ENCODE measurements around the gene FIBCD1.

FIBCD1 gene

GRCh38 chr9:130930804-130931349, 8.2 kb downstream of the FIBCD1 start:
- Histone ChIP-seq H3K36me3 (ENCODE audit: control insufficient read depth, insufficient read depth, low read length) (no peaks in the 10 kb centered on the region), H3K9me3 (ENCODE audit: control insufficient read depth, low read length) (no peaks in the 10 kb centered on the region), H3K27me3 (ENCODE audit: control insufficient read depth, insufficient read depth, low read length, poor library complexity, severe bottlenecking) (peaks cover 25% of the 10 kb centered on the region), H3K4me3 (ENCODE audit: insufficient read depth, low read depth, low read length) (no peak overlapping the region), H3K4me1 (ENCODE audit: control insufficient read depth, insufficient read depth, low read length) (peaks cover 9% of the 10 kb centered on the region), H3K27ac (ENCODE audit: insufficient read depth, low read depth, low read length, poor library complexity, severe bottlenecking) (no peak overlapping the region)
- 90 to 93% methylated on average over 15 of the region's 15 CpGs for WGBS, 2 experiments

DNA sequence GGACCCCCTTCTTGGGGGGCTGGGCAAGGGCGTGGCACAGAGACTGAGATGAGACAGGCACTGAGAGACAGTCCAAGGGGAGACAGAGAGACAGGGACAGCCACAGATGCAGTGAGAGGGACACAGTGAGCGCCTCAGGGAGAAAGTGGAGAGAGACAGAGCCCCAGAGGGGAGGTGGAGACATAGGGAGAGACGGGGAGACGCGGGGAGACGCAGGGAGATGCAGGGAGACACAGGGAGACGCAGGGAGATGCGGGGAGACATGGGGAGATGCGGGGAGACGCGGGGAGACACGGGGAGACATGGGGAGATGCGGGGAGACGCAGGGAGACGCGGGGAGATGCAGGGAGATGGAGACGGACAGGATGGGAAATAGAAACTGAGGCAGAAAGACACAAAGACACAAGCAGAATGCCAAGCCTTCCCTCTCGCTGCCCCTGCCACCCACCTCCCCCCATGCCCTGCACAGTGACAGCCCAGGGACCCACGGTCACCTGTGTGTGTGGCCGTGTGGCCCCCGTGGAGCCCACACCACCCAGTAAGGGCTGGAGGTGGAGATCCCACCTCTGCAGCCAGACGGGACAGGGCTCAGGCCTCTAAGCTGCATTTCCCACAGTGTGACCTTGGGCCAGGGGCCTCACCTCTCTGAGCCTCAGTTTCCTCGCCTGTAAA, 8.8 kb downstream of the FIBCD1 start:
- peaks cover 25% of the 10 kb centered on the region for H3K27me3 ChIP-seq (ENCODE audit: control insufficient read depth, insufficient read depth, low read length, poor library complexity, severe bottlenecking)

DNA sequence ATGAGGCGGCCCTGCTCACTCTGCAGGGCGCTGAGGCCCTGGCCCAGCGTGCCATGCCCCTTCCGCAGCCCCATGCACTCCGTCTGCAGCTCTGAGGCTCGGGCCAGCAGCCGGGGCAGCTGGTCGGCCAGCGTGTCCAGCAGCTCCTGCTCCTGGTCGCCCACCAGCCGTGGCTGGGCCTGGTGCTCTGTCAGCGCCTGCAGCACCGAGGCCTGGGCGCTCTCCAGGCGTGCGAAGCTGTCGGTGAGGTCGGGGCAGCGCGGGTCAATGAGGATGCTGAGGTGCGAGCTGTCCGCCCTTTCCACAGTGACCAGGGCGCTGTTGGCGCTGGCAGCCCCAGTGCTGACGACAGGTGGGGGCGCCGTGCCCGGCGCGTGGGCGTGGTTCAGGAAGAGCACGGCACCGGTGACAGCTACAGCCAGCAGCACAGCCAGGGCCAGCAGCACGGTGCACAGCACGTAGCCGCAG, 9.4 kb downstream of the FIBCD1 start:
- Histone ChIP-seq H3K27me3 (ENCODE audit: control insufficient read depth, insufficient read depth, low read length, poor library complexity, severe bottlenecking) (peaks cover 25% of the 10 kb centered on the region), H3K36me3 (ENCODE audit: control insufficient read depth, insufficient read depth, low read length) (no peaks in the 10 kb centered on the region)
- WGBS, 2 experiments: 91 to 93% methylated on average over 36 of the region's 36 CpGs

More for the DNA sequence above, 8.8 kb downstream of the FIBCD1 start:
- Histone ChIP-seq H3K4me1 (ENCODE audit: control insufficient read depth, insufficient read depth, low read length) (peaks cover 7% of the 10 kb centered on the region), H3K4me3 (ENCODE audit: insufficient read depth, low read depth, low read length) (no peak overlapping the region), H3K9me3 (ENCODE audit: control insufficient read depth, low read length) (no peaks in the 10 kb centered on the region), H3K27ac (ENCODE audit: insufficient read depth, low read depth, low read length, poor library complexity, severe bottlenecking) (no peak overlapping the region), H3K36me3 (ENCODE audit: control insufficient read depth, insufficient read depth, low read length) (no peaks in the 10 kb centered on the region)
- 89 to 91% methylated on average over 23 of the region's 23 CpGs for WGBS, 2 experiments

DNA sequence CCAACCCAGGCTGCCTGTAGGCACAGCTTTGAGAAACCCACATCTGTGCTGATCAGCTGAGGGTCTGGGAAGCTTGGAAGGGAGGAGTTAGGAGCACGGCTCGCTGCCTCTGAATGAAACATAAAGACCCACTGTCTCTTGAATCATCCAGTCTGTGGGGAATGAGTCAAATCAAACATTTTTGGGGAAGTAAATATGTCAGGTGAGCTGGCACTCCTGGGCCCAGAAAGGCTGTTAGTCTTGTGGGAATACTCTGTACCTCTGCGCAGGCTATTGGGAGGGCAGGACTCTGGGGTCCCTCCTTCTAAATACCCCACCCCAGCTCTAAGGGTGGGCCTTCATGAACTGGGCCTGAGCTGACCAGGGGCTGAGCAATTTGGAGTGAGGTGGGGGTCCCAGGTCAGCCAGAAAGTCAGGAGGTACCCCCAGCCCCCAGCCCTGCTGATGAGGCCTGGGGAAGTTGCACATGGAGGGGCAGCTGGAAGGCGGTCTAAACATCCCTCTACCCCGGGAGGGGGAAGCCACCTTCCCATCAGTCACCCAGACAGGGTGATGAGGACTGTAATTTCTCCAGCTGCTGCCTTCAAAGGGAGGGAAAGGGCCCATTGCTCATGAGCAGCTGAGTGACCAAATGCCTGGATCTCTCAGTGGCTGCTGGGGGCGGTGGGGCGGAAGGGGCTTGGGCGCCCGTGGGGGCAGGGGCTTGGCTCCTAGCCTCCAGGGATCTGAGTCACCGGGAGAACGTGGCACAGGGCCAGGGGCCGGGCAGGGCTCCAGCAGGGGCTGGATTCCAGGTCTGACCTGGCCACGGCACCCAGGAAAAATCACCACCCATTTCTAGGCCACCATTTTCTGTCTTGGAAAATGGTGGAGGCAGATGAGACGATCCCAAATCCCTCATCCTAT, 10.8 kb downstream of the FIBCD1 start:
- Histone ChIP-seq H3K4me3 (ENCODE audit: insufficient read depth, low read depth, low read length) (no peak overlapping the region), H3K27me3 (ENCODE audit: control insufficient read depth, insufficient read depth, low read length, poor library complexity, severe bottlenecking) (peaks cover 15% of the 10 kb centered on the region), H3K27ac (ENCODE audit: insufficient read depth, low read depth, low read length, poor library complexity, severe bottlenecking) (no peak overlapping the region), H3K9me3 (ENCODE audit: control insufficient read depth, low read length) (no peaks in the 10 kb centered on the region), H3K36me3 (ENCODE audit: control insufficient read depth, insufficient read depth, low read length) (no peaks in the 10 kb centered on the region), H3K4me1 (ENCODE audit: control insufficient read depth, insufficient read depth, low read length) (peaks cover 5% of the 10 kb centered on the region)
- WGBS, 2 experiments: 78 to 81% methylated on average over 14 of the region's 14 CpGs

More for the DNA sequence above, 9.4 kb downstream of the FIBCD1 start:
- Histone ChIP-seq H3K27ac (ENCODE audit: insufficient read depth, low read depth, low read length, poor library complexity, severe bottlenecking) (no peak overlapping the region), H3K9me3 (ENCODE audit: control insufficient read depth, low read length) (no peaks in the 10 kb centered on the region), H3K4me3 (ENCODE audit: insufficient read depth, low read depth, low read length) (no peak overlapping the region), H3K4me1 (ENCODE audit: control insufficient read depth, insufficient read depth, low read length) (peaks cover 7% of the 10 kb centered on the region)

DNA sequence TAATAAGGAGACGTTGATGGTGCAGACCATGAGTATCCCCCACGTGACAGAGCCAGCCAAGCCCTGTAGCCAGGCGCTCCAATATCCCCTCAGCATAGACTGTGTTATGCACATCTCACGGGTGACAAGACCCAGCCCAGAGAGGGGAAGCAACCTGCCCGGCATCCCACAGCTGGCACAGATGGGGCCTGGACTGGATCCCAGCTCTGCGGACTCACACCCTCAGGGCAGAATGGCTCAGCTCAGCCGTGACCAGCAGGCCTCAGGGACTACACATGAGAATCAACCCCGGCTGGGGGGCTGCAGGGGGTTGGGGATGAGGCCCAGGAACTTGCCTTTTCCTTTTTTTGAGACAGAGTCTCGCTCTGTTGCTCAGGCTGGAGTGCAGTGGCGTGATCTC, 11.7 kb downstream of the FIBCD1 start:
- Histone ChIP-seq H3K4me1 (ENCODE audit: control insufficient read depth, insufficient read depth, low read length) (peaks cover 4% of the 10 kb centered on the region), H3K9me3 (ENCODE audit: control insufficient read depth, low read length) (no peaks in the 10 kb centered on the region), H3K27me3 (ENCODE audit: control insufficient read depth, insufficient read depth, low read length, poor library complexity, severe bottlenecking) (peaks cover 8% of the 10 kb centered on the region), H3K27ac (ENCODE audit: insufficient read depth, low read depth, low read length, poor library complexity, severe bottlenecking) (no peak overlapping the region), H3K36me3 (ENCODE audit: control insufficient read depth, insufficient read depth, low read length) (no peaks in the 10 kb centered on the region), H3K4me3 (ENCODE audit: insufficient read depth, low read depth, low read length) (no peak overlapping the region)
- 85 to 88% methylated on average over 10 of the region's 10 CpGs for WGBS, 2 experiments

DNA sequence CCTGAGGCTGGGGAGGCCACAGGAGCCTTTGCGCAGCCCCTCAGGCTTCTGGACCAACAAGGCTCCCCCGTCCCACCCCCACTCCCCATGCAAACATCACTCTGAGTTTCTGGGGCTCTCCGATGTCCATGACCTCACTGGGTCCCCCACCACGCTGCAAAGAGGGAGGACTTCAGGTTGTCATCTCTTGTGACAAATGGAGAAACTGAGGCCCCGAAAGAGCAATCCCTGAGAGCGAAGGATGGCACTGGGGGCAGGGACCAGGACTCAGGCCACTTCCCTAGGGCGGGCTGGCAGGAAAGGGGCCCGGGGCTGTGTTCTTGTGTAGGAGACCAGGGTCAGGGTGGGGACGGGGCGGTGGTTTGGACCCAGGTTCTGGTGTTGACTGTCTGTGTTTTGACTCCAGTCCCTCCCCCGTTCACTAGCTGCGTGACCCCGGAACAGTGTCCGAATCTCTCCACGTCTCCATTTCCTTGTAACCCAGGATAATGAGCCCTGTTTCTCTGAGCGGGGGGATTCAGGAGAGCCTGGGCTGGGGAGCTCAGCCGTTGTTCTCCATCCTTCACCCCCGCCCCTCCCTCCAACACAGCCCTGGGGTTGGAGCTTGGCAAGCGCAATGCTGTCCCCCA, 13.9 kb downstream of the FIBCD1 start:
- Histone ChIP-seq H3K4me3 (ENCODE audit: insufficient read depth, low read depth, low read length) (no peak overlapping the region), H3K9me3 (ENCODE audit: control insufficient read depth, low read length) (no peaks in the 10 kb centered on the region), H3K36me3 (ENCODE audit: control insufficient read depth, insufficient read depth, low read length) (no peaks in the 10 kb centered on the region), H3K27me3 (ENCODE audit: control insufficient read depth, insufficient read depth, low read length, poor library complexity, severe bottlenecking) (peaks cover 5% of the 10 kb centered on the region), H3K4me1 (ENCODE audit: control insufficient read depth, insufficient read depth, low read length) (peaks cover 25% of the 10 kb centered on the region), H3K27ac (ENCODE audit: insufficient read depth, low read depth, low read length, poor library complexity, severe bottlenecking) (no peak overlapping the region)
- 90 to 92% methylated on average over 19 of the region's 19 CpGs for WGBS, 2 experiments

DNA sequence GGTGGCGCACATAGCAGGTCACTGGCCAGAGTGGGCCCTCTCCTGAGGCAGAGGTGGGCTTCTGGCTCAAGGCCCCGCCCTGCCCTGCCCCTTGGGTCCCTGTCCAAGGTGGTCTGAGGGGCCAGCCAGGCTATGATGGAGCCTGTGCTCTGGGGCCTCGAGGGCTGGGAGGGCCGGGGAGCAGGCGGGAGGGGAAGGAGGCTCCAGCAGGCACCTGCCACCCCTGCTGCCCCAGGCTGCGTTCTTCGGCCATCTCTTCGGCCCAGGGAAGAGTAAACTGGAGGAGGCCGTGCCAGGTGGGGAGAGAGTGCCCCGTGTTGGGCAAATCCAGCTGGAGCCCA, 14.6 kb downstream of the FIBCD1 start:
- H3K4me3 ChIP-seq (ENCODE audit: insufficient read depth, low read depth, low read length): no peak overlapping the region
- H3K27me3 ChIP-seq (ENCODE audit: control insufficient read depth, insufficient read depth, low read length, poor library complexity, severe bottlenecking): peaks cover 5% of the 10 kb centered on the region
- peaks cover 33% of the 10 kb centered on the region for H3K4me1 ChIP-seq (ENCODE audit: control insufficient read depth, insufficient read depth, low read length)
- no peaks in the 10 kb centered on the region for H3K9me3 ChIP-seq (ENCODE audit: control insufficient read depth, low read length)
- 86% methylated on average over 10 of the region's 10 CpGs for WGBS, 2 experiments
- no peak overlapping the region for H3K27ac ChIP-seq (ENCODE audit: insufficient read depth, low read depth, low read length, poor library complexity, severe bottlenecking)
- no peaks in the 10 kb centered on the region for H3K36me3 ChIP-seq (ENCODE audit: control insufficient read depth, insufficient read depth, low read length)

DNA sequence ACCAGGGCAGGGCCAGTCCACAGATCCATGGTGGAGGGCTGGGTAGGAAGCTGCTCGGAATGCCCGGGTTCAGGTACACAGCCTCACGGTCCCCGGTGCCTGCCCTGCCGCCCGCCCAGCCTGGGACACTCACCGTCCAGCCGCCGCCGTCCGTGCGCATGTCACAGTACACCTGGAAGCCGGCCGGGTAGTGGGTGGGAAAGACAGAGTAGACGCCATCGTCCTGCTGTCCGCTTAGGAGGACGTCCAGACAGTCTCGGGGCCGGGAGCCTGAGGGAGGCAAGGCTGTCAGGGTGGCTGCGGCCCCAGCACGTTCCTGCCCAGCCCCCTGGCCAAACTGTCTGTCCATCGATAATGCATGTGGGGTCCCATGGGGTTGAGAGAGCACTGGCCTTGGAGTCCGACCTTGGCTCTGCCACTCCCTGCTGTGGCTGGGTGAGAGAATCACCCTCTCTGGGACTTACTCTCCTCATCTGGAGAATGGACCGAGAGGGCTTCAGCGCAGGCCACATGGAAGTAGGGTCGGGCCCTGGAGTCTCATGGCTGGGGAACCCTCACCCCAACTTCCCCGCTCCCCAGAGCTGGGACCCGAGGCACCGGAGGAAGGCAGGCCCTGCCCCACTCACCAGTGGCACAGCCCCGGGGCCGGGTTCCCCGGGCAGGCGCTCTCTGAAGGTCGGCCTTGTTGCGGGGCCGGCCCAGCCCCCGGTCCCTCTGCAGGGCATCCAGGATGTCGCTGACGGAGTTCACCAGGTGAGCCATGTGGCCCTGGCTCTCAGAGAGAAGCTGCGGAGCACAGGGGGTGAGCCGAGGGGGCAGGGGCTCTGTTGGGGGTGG, 15.2 kb downstream of the FIBCD1 start:
- Histone ChIP-seq H3K27ac (ENCODE audit: insufficient read depth, low read depth, low read length, poor library complexity, severe bottlenecking) (no peak overlapping the region), H3K4me3 (ENCODE audit: insufficient read depth, low read depth, low read length) (no peak overlapping the region), H3K36me3 (ENCODE audit: control insufficient read depth, insufficient read depth, low read length) (no peaks in the 10 kb centered on the region), H3K27me3 (ENCODE audit: control insufficient read depth, insufficient read depth, low read length, poor library complexity, severe bottlenecking) (peaks cover 5% of the 10 kb centered on the region), H3K4me1 (ENCODE audit: control insufficient read depth, insufficient read depth, low read length) (peaks cover 33% of the 10 kb centered on the region), H3K9me3 (ENCODE audit: control insufficient read depth, low read length) (no peaks in the 10 kb centered on the region)
- WGBS, 2 experiments: 89 to 91% methylated on average over 42 of the region's 42 CpGs

GRCh38 chr9:130922893-130923610, 16.0 kb downstream of the FIBCD1 start:
- no peaks in the 10 kb centered on the region for H3K9me3 ChIP-seq (ENCODE audit: control insufficient read depth, low read length)
- H3K4me1 ChIP-seq (ENCODE audit: control insufficient read depth, insufficient read depth, low read length): peaks cover 33% of the 10 kb centered on the region
- H3K4me3 ChIP-seq (ENCODE audit: insufficient read depth, low read depth, low read length): no peak overlapping the region
- no peak overlapping the region for H3K27ac ChIP-seq (ENCODE audit: insufficient read depth, low read depth, low read length, poor library complexity, severe bottlenecking)
- WGBS, 2 experiments: 78% methylated on average over 16 of the region's 16 CpGs
- H3K36me3 ChIP-seq (ENCODE audit: control insufficient read depth, insufficient read depth, low read length): no peaks in the 10 kb centered on the region
- peaks cover 5% of the 10 kb centered on the region for H3K27me3 ChIP-seq (ENCODE audit: control insufficient read depth, insufficient read depth, low read length, poor library complexity, severe bottlenecking)
